Thoracic aorta (tissue), 2 donors: ENCODE results near the gene DLL3. TPM values are rescaled to one million over a fixed set of nuclear protein-coding genes. Genes with fewer than 3 reads are reported as not detected.

Source experiments
- ATAC-seq: fragments of 150-250 bp; one replicate; pipeline ENCODE4 v1.8.0; 2017; ENCODE audit warnings: low read depth; ENCODE audit not compliant: insufficient number of reproducible peaks, low FRiP score
- DNase-seq: peaks from one replicate; pipeline ENCODE4 v3.0.0-alpha.2; 2020; ENCODE audit warnings: low spot score
- H3K27ac ChIP-seq, 2 donors: fragments of 200-600 bp; sonication (generic); 1 replicate in 1 of 2; 2 replicates in 1 of 2; pipeline ENCODE4 v1.5.1; 2016; ENCODE audit warnings: mild to moderate bottlenecking in 2 of 2, moderate library complexity in 2 of 2
- H3K27me3 ChIP-seq: fragments of 200-600 bp; sonication (generic); replicated peaks from 2 replicates; pipeline ENCODE4 v1.6.0; 2016; ENCODE audit warnings: mild to moderate bottlenecking; ENCODE audit not compliant: insufficient read depth
- H3K36me3 ChIP-seq: fragments of 200-600 bp; sonication (generic); one replicate; pipeline ENCODE4 v1.5.1; 2016
- H3K4me1 ChIP-seq, 2 donors: fragments of 200-600 bp; sonication (generic); 1 replicate in 1 of 2; 2 replicates in 1 of 2; pipeline versions ENCODE4 v1.5.1 to v1.6.0; 2016; ENCODE audit warnings: low read depth in 2 of 2, mild to moderate bottlenecking in 1 of 2; ENCODE audit not compliant: control insufficient read depth in 1 of 2
- H3K4me3 ChIP-seq: fragments of 200-600 bp; sonication (generic); 2 replicates; pipeline ENCODE4 v1.5.1; 2016; ENCODE audit warnings: mild to moderate bottlenecking
- H3K9me3 ChIP-seq: fragments of 200-600 bp; sonication (generic); 2 replicates; pipeline ENCODE4 v1.5.1; 2016
- CTCF ChIP-seq: fragments of 200-600 bp; sonication (generic); IDR thresholded peaks from one replicate; pipeline ENCODE4 v1.5.1; 2019; ENCODE audit warnings: antibody characterized with exemption
- total RNA-seq, 2 donors: library from RNA; depleted of rRNA; stranded (reverse); fragments of >200 nt; gene quantifications; one replicate each; pipeline versions ENCODE4 v1.1.0 to v1.2.3, GENCODE V29; 2016

Gene DLL3
- total RNA-seq, 2 donors from 2014 or later = not detected

- no peaks in the 10 kb centered on the region for H3K36me3 ChIP-seq
- H3K27ac ChIP-seq = no peak overlapping the region
- ATAC-seq = no peak
- H3K27me3 ChIP-seq = peaks cover 17% of the 10 kb centered on the region
- TF ChIP-seq CTCF = no peak
- DNase-seq = no peak
- H3K4me1 ChIP-seq = peaks cover 6 to 13% of the 10 kb centered on the region in 2 donors
- H3K4me3 ChIP-seq = no peak overlapping the region
- H3K9me3 ChIP-seq = no peaks in the 10 kb centered on the region
Observed at GRCh38 chr19:39517432-39517831, 18.7 kb downstream of the DLL3 start.

GRCh38 chr19:39518458-39518857, 19.7 kb downstream of the DLL3 start:
- DNase-seq (no peak), ATAC-seq (no peak)
- no peak for TF ChIP-seq CTCF
- Histone ChIP-seq H3K27ac (no peak overlapping the region), H3K4me1 (peaks cover 6 to 13% of the 10 kb centered on the region in 2 donors), H3K27me3 (peaks cover 13% of the 10 kb centered on the region), H3K36me3 (no peaks in the 10 kb centered on the region), H3K9me3 (no peaks in the 10 kb centered on the region), H3K4me3 (no peak overlapping the region)

GRCh38 chr19:39518975-39519374, 20.2 kb downstream of the DLL3 start:
- no peak overlapping the region for H3K27ac ChIP-seq
- ATAC-seq (no peak), DNase-seq (no peak)
- peaks cover 6 to 13% of the 10 kb centered on the region in 2 donors for H3K4me1 ChIP-seq
- TF ChIP-seq CTCF = no peak
- H3K36me3 ChIP-seq = no peaks in the 10 kb centered on the region
- no peaks in the 10 kb centered on the region for H3K9me3 ChIP-seq
- no peak overlapping the region for H3K4me3 ChIP-seq
- peaks cover 10% of the 10 kb centered on the region for H3K27me3 ChIP-seq

GRCh38 chr19:39520541-39521484, 22.1 kb downstream of the DLL3 start:
- Histone ChIP-seq H3K27me3 (no peaks in the 10 kb centered on the region), H3K27ac (no peak overlapping the region), H3K4me1 (peaks cover 0 to under 1% of the 10 kb centered on the region in 2 donors), H3K36me3 (no peaks in the 10 kb centered on the region), H3K4me3 (no peak overlapping the region), H3K9me3 (no peaks in the 10 kb centered on the region)
- ATAC-seq (no peak), DNase-seq (no peak)
- TF ChIP-seq CTCF = no peak

GRCh38 chr19:39524495-39524894, 25.7 kb downstream of the DLL3 start:
- Histone ChIP-seq H3K4me1 (no peaks in the 10 kb centered on the region), H3K27ac (no peak overlapping the region), H3K4me3 (no peak overlapping the region), H3K9me3 (no peaks in the 10 kb centered on the region), H3K27me3 (no peaks in the 10 kb centered on the region), H3K36me3 (no peaks in the 10 kb centered on the region)
- no peak for DNase-seq
- no peak for TF ChIP-seq CTCF
- ATAC-seq = no peak
